Activated CD4-positive, alpha-beta T cell treated with anti-CD3 and anti-CD28 coated beads for 24 hours (primary cell): ENCODE data around the gene ZBTB40.

Source experiments
- DNase-seq, 2 donors: peaks; one replicate each; pipeline ENCODE4 v3.0.0-alpha.2; 2020; ENCODE audit warnings: low read depth in 2 of 2

ZBTB40 gene

GRCh38 chr1:22471078-22471477, 19.4 kb downstream of the ZBTB40 start:
- DNase-seq, result no peak

DNA sequence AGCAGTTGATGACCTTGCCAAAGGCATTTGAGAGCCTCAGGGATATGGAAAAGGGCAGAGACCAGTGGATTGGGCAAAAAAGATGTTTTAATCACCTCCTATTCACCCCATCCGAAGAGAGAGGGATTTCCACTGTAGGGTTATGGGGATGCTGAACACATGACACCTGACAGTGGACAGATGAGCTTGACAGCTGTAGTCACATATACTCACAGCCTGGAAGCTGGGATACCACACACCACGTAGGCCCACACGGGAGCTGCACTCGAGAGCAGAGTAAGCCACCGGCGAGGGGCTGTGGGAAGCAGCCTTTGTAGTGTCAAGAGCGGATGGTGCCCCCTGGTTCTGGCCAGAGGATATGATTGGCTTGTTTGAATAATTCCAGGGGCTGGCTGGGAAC, 20.0 kb downstream of the ZBTB40 start:
- no peak for DNase-seq

GRCh38 chr1:22472596-22472995, 20.9 kb downstream of the ZBTB40 start:
- no peak for DNase-seq

DNA sequence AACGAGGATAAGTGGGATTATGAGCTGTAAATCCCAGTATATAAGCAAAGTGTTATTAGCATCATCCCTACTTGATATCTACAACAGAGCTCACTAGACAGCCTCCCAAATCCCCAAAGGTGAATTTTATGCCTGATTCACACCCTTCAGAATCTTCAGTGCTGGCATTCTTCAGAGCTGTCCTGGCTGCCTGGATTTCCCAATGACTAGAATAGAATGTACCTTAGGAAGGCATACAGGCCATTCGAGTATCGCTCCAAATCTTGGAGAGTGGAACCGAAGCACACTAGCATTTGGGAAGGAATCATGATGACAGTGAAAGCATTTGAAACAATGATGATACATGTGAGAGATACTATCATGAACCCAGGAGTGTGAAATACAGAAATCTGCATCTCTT, 22.3 kb downstream of the ZBTB40 start:
- no peak for DNase-seq

DNA sequence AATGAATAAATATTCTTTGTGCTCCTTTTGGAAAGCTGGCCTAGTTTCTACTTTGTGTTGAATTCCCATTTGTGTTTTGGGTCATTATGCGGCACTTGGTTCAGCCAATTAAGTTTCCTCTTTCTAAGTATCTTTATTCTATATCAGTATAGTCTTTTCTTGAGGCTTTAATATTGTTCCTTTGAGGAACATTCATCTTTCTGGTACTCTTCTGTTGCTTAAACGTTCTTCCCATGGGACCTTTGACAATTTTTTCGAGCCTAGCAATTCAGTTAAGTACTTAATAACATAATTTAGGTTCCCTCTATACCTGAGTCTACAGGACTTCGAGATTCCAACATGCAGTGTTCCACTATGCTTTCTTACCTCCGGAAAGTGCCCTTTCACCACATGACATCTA, 24.9 kb downstream of the ZBTB40 start:
- DNase-seq, result no peak

GRCh38 chr1:22483121-22483520, 31.5 kb downstream of the ZBTB40 start:
- no peak for DNase-seq

DNA sequence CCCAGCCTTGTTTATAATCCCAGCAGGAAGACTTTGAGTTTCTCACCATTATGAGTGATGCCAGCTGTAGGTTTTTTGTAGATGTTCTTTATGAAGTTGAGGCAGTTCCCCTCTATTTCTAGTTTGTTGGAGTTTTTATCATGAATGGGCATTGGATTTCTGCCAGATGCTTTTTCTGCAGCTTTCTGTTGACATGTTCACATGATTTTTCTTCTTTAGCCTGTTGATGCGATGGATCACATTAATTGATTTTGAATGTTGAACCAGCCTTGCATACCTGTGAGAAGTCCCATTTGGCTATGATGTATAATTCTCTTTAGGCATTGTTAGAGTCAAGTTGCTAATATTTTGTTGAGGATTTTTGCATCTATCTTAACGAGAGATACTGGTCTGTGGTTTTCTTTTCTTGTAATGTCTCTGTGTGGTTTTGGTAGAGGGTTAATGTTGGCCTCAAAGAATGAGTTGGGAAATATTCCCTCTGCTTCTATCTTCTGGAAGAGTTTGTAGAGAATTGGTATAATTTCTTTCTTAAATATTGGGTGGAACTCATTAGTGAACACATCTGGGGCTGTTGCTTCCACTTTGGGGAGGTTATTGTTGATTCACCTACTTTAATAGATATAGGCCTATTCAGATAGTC, 33.2 kb downstream of the ZBTB40 start:
- no peak for DNase-seq

DNA sequence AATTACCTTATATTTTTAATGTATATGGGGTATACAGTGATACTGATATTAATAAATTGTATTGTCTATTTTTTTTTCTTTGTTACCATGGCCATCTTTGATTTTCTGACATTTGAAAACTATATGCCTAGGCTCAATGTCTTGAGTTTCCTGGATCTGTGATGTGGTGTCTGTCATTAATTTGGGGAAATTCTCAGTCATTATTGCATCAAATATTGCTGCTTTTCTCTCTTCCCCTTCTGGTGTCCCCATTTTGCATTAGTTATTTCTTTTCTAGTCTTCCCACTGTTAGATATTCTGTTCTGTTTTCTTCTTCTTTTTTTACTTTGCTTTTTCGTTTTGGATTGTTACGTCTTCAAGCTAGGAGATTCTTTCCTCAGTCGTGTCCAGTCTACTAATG, 33.8 kb downstream of the ZBTB40 start:
- DNase-seq, result no peak

GRCh38 chr1:22487781-22488180, 36.1 kb downstream of the ZBTB40 start:
- DNase-seq, result no peak

- DNase-seq, result no peak
These were observed 36.7 kb downstream of the ZBTB40 start for GRCh38 chr1:22488319-22488718.

DNA sequence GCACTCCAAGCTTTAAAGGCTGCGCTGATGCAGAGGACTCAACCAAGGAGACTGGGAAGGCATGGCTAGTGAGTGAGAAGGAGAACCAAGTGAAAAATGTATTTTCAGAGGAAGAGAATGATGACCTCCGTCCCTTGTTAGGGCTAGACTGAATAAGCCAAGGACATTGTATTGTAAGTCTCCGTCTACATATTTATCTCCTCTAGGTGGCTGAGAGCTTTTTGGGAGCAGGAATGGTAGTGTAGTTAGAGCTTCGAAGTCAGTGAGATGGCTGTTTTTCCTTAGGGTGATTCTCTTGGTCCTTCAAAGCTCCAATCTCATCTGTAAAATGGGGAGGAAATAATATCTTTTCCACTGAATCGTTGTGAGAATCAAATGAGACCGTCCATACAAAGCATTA, 37.6 kb downstream of the ZBTB40 start:
- DNase-seq, result no peak

GRCh38 chr1:22489823-22490222, 38.2 kb downstream of the ZBTB40 start:
- DNase-seq, result no peak

GRCh38 chr1:22490309-22490708, 38.7 kb downstream of the ZBTB40 start:
- DNase-seq, result no peak

DNA sequence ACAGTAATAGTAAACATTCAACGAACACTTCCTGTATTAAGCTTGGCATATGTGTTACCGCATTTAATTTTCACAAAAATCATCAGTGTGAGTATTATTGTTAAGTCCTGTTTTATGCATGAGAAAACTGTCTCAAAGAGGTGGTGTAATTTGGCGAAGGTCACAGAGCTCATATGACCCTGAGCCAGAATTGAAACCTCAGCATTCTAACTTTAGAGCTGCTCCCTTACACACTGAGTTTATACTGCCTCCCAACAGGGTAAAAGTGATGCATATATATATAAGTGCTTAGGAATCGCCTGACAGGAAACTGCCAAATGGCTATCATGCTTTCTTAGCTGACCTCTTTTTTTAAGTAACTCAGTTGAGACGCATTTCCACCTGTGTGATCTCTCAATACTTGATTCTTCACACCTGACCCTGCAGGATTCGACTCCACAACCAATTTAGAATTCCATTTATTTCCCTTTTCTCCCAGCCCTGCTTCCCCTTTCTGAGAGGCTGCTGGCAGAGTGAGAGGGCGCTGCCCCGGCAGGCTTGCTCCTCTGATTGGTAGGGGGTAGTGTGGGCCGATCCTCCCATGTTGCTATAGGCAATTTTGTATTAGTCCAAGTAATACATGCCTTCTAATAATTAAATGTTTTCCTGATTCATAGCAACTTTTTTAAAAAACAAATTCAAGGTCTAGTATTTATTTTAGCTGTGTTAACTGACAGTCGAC, 40.5 kb downstream of the ZBTB40 start:
- DNase-seq, result no peak

DNA sequence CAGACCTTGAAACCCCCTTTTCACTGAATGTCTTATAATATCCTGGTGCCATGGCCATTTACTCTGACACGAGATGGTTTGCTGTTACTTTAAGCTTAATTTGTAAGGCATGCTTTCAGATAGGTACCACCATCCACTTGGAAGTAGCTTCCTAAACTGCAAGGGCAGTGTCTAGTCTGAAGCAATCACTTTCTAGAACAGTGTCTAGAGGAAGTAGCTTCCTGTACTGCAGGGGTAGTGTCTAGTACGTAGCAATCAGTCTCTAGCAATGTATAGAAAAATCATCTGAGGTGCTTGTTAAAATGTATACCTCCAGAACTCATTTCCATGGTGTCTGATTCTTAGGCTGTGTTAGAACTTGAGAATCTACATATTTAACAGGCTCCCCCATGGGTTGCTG, 42.5 kb downstream of the ZBTB40 start:
- no peak for DNase-seq

DNA sequence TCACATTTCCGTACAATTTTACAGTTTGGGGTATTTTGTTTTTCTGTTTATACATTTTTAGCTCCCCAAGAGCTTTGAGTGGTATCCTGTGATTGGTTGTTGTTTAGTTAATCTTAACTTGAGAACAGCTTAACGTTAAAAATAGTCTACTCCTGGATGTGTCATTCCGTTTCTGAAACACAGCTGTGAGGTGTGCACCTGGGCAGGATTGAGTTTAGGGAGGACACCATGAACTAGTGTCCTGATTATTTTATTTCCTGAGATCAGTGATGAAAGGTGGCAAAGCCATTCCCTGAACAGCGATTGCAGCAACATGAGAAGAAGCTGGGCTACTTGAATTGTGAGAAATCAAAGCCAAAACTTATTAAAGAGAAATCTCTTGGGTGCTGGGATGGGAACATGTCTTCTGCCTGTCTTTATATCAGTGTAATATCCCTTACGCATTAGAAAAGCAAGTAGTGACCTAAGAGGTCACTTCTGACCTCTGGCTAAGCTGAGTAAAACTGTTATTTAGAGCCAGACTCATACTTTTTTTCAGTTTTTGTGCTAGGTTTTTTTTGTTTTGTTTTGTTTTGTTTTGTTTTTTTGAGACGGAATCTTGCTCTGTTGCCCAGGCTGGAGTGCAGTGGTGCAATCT, 43.4 kb downstream of the ZBTB40 start:
- no peak for DNase-seq

GRCh38 chr1:22496536-22497160, 45.0 kb downstream of the ZBTB40 start:
- no peak for DNase-seq

- no peak for DNase-seq
These were observed 46.8 kb downstream of the ZBTB40 start for GRCh38 chr1:22498463-22498862.

- DNase-seq, result no peak
These were observed 48.4 kb downstream of the ZBTB40 start for GRCh38 chr1:22500058-22500457.

GRCh38 chr1:22500471-22500870, 48.8 kb downstream of the ZBTB40 start:
- DNase-seq, result no peak

DNA sequence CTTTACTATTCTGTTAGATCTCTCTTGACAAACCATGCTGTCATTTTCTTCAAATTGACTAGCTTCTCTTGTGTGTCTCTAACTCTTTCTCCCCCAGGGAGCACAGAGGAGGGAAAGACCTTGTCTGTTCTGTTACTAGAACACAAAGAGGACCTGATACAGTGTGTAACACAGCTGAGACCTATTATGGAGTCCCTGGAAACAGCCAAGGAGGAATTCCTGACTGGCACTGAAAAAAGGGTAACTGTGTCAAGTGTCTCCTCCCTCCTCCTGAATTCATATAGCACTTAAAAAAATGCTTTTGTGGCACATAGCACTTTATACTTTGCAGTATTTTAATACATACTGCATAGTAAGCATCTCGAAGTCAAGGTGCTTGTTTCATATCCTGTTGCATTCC, 50.6 kb downstream of the ZBTB40 start:
- no peak for DNase-seq

GRCh38 chr1:22503721-22504410, 52.2 kb downstream of the ZBTB40 start:
- DNase-seq, result no peak
